Esophagus squamous epithelium (tissue), 4 donors: Measurements from ENCODE around the gene TMEM163.

ENCODE experiments used
- POLR2A ChIP-seq, 4 donors: fragments of 450-650 bp; IDR thresholded peaks; one replicate each; pipeline ENCODE4 v1.6.1; 2017; ENCODE audit warnings: antibody characterized with exemption in 4 of 4, mild to moderate bottlenecking in 4 of 4, moderate library complexity in 3 of 4
- TF ChIP-seq, protein P1 (sequence below), 6 experiments: fragments of 450-650 bp in 4 of 6; fragments of 200-600 bp in 2 of 6; sonication (generic) in 2 of 6; IDR thresholded peaks; one replicate each; pipeline ENCODE4 v1.5.1; 2016 to 2019; ENCODE audit warnings: antibody characterized with exemption in 6 of 6, mild to moderate bottlenecking in 4 of 6, moderate library complexity in 4 of 6

DNA sequence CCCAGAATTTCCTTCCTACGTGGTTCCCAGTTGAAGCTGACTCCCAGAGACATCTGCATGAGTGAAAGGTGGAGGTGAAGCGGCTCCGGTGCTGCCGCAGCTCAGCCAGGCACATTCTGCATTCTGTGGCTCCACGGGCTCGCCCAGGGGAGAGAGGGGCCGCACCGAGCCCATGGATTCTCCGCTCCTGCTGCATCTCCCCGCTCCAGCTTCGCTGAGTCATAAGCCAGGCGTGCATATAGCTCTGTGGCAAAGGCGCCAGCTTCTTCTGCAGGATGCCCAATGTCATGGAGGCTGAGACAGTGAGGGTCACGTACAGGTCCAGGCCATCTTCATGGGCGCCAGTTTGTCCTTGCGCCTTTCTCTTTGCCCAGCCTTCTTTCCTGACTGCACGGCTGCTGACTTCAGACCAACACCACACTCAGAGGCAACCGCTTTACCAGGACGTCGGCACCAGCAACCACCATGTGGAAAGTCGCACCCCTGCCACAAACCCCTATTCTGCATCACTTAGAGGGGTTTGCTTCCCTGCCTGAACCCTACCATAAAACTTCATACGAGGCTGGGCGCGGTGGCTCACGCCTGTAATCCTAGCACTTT lies 249.2 kb downstream of the TMEM163 start:
- TF ChIP-seq, protein P1, sequence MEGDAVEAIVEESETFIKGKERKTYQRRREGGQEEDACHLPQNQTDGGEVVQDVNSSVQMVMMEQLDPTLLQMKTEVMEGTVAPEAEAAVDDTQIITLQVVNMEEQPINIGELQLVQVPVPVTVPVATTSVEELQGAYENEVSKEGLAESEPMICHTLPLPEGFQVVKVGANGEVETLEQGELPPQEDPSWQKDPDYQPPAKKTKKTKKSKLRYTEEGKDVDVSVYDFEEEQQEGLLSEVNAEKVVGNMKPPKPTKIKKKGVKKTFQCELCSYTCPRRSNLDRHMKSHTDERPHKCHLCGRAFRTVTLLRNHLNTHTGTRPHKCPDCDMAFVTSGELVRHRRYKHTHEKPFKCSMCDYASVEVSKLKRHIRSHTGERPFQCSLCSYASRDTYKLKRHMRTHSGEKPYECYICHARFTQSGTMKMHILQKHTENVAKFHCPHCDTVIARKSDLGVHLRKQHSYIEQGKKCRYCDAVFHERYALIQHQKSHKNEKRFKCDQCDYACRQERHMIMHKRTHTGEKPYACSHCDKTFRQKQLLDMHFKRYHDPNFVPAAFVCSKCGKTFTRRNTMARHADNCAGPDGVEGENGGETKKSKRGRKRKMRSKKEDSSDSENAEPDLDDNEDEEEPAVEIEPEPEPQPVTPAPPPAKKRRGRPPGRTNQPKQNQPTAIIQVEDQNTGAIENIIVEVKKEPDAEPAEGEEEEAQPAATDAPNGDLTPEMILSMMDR (IDR thresholded peaks at IDR 0.05) = no peak
- TF ChIP-seq POLR2A (IDR thresholded peaks at IDR 0.05) = no peak
